HEK293T (cell line): ENCODE data around the gene ANKH.

Experiments
- ARNT ChIP-seq: fragments of 450-650 bp; IDR thresholded peaks from 2 replicates; pipeline ENCODE4 v1.6.1; 2017; ENCODE audit warnings: mild to moderate bottlenecking
- BHLHE40 ChIP-seq: fragments of 450-650 bp; IDR thresholded peaks from 2 replicates; pipeline ENCODE4 v1.6.1; 2016; ENCODE audit warnings: mild to moderate bottlenecking, moderate library complexity, borderline replicate concordance
- ELF4 ChIP-seq: fragments of 450-650 bp; IDR thresholded peaks from 2 replicates; pipeline ENCODE4 v1.6.1; 2017; ENCODE audit warnings: antibody characterized with exemption
- FOXA1 ChIP-seq: fragments of 450-650 bp; IDR thresholded peaks from 2 replicates; pipeline ENCODE4 v1.6.1; 2016; ENCODE audit warnings: mild to moderate bottlenecking
- FOXM1 ChIP-seq: fragments of 450-650 bp; IDR thresholded peaks from 2 replicates; pipeline ENCODE4 v1.6.1; 2017; ENCODE audit warnings: mild to moderate bottlenecking, borderline replicate concordance
- HDGF ChIP-seq: fragments of 450-650 bp; IDR thresholded peaks from 2 replicates; pipeline ENCODE4 v1.6.1; 2017; ENCODE audit warnings: antibody characterized with exemption, borderline replicate concordance
- NFRKB ChIP-seq: fragments of 450-650 bp; IDR thresholded peaks from 2 replicates; pipeline ENCODE4 v1.6.1; 2016; ENCODE audit warnings: mild to moderate bottlenecking, moderate library complexity
- SP1 ChIP-seq: fragments of 450-650 bp; IDR thresholded peaks from 2 replicates; pipeline ENCODE4 v1.6.1; 2017
- SUZ12 ChIP-seq: fragments of 450-650 bp; IDR thresholded peaks from 2 replicates; pipeline ENCODE4 v1.6.1; 2016; ENCODE audit warnings: mild to moderate bottlenecking
- TARDBP ChIP-seq: fragments of 450-650 bp; IDR thresholded peaks from 2 replicates; pipeline ENCODE4 v1.6.1; 2016
- ZNF384 ChIP-seq: fragments of 450-650 bp; IDR thresholded peaks from 2 replicates; pipeline ENCODE4 v1.6.1; 2016
- TF ChIP-seq, protein P1 (sequence below): fragments of 450-650 bp; IDR thresholded peaks from 2 replicates; pipeline ENCODE4 v1.6.1; 2016

GRCh38 chr5:14660833-14661232 is 210.7 kb downstream of the ANKH start:
- no peak for TF ChIP-seq FOXM1
- no peak for TF ChIP-seq ELF4
- no peak for TF ChIP-seq HDGF
- TF ChIP-seq SP1 = no peak
- no peak for TF ChIP-seq FOXA1
- TF ChIP-seq SUZ12 = no peak
- no peak for TF ChIP-seq ARNT
- no peak for TF ChIP-seq BHLHE40
- TF ChIP-seq NFRKB = no peak
- TF ChIP-seq ZNF384 = no peak
- no peak for TF ChIP-seq TARDBP
- TF ChIP-seq, protein P1, sequence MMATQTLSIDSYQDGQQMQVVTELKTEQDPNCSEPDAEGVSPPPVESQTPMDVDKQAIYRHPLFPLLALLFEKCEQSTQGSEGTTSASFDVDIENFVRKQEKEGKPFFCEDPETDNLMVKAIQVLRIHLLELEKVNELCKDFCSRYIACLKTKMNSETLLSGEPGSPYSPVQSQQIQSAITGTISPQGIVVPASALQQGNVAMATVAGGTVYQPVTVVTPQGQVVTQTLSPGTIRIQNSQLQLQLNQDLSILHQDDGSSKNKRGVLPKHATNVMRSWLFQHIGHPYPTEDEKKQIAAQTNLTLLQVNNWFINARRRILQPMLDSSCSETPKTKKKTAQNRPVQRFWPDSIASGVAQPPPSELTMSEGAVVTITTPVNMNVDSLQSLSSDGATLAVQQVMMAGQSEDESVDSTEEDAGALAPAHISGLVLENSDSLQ = no peak
